ENCODE results near the gene OTUD4.
"Not testable (repeated sequence)": the region's sequence is repeated elsewhere in the genome, so short reads cannot be mapped to it uniquely, and the experiment has no call there.

Gene OTUD4

DNA sequence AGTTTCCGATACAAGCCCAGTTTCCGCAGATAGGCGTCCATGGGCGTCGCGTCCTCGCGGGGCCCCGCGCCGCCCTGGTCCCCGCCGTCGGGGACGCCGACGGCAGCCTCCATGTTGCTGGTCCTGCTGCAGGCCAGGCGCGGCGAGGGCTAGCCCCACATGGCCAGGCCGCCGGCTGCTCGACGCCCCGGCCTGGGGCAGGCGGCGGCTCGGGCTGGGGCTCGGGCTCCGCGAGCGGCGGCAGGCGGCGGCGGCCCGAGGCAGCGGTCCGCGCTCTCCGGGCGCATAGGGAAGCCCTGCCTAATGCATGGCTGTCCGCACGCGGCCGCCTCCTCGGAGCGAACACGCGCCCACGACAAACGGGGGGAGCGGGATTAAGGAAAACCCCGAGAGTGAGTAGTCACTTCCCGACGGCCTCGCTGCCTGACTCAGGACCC, 510 bp downstream of the OTUD4 start:
- in situ Hi-C loops (cut with HindIII; ENCODE audit: low sequenced_read_pairs) = loop anchor here (5.0 kb wide), 1 partner anchor 63 kb away; no protein-coding TSS in a partner anchor

DNA sequence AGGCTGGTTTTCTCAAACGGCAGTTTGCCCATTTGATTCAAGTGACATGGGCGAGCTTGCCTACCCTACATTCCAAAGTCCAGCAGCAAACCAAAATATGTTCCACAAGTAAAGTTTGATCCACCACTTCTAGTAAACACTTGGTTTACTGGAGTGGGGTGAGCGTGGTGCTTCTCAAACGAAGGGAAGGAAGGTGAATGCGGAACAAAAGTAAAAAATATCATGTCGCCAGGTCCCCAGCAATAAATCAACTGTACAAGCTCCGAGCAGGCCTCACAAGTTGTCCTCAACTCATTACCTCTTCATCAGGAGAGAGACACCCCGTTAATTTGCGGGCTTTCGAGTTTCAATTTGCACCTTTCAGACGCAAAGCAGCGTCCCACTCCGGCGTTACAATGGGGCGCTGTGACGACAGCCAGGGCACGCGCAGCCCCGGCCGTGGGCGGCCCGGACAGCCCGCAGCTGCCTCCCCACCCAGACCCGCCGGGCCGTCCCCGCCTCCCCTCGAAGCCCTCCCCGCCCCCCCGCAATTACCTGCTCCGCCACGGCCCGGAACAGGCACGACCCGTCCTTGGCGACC, 1.0 kb downstream of the OTUD4 start:
- in situ Hi-C loops (cut with HindIII; ENCODE audit: low sequenced_read_pairs) = loop anchor here (5.0 kb wide), 1 partner anchor 62 kb away; no protein-coding TSS in a partner anchor

DNA sequence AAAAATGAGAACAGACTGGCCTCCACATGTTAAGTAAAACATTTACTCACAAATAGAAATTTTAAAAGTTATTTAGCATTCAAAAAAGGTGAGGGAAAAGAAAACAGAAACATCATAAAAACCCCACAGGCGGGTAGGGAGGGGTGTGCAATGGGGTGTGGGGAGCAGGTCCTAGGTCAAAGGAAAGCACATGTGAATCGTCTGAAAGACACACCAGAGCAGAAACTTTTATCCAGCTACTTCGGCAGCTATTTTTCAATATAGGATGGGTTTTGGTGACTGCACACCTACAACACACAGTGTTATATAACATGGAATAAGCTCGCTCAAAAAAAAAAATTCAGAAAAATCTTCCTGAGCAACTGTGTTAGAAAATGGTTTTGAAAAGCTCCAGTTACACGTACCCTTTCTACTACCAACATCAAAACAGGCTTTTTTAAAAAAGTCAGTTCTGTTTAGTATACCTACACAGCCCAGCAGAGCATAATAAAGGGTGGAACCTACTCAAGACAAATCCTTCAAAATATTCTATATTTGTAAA, 1.6 kb downstream of the OTUD4 start:
- in situ Hi-C loops (cut with HindIII; ENCODE audit: low sequenced_read_pairs) = loop anchor here (5.0 kb wide), 1 partner anchor 62 kb away; no protein-coding TSS in a partner anchor

DNA sequence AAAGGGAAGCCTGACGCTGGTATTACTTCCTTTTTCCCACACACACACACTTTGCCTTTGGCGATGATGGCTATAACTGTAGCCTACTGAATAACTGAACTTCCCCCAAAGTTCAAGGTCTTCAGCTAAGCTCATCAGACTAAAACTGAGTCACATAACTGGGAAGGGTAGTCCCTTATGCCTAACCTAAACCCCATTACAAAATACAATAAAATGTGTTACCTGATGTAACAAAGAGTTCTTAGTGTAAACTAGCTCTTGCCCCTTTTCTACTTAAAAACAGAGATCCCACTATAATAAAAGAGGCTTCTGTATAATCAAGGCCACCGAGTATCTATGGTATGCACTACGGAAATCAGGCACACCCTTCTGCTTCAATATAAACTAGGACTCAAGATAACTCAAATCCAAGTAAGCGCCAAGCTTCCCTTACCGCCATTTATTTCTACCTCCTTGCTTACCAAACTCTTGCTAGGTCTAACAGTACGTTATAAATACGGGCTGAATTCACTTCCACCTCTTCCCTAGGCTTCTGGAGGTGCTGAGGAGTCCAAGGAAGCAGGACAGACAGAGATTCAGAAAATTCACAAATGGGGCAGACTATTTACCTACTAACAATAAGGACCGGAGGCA, 2.4 kb downstream of the OTUD4 start:
- in situ Hi-C loops (cut with HindIII; ENCODE audit: low sequenced_read_pairs) = loop anchor here (5.0 kb wide), 1 partner anchor 61 kb away; no protein-coding TSS in a partner anchor

DNA sequence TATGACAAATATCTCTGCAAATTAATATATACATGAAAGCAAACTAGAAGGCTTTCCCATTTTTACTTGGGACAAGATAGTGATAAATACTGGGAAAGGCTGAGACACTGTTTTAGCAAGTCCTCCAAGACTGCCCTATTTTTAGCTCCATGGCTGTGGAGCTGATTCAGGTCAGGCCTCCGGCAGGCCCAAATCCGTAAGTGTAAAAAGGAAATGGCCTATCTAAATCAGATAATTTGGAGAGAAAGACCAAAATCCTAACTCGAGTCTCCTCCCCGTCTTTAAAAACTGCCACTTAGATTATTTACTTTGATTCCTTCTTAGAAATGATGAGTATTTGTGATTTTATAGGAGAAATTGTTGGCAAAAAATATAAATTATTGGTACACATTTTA, 2.9 kb downstream of the OTUD4 start:
- in situ Hi-C loops (cut with HindIII; ENCODE audit: low sequenced_read_pairs) = loop anchor here (5.0 kb wide), 1 partner anchor 60 kb away; no protein-coding TSS in a partner anchor

- in situ Hi-C loops (cut with HindIII; ENCODE audit: low sequenced_read_pairs) = loop anchor here (5.0 kb wide), 1 partner anchor 60 kb away; no protein-coding TSS in a partner anchor
These were observed 3.6 kb downstream of the OTUD4 start for GRCh38 chr4:145176641-145177432.

DNA sequence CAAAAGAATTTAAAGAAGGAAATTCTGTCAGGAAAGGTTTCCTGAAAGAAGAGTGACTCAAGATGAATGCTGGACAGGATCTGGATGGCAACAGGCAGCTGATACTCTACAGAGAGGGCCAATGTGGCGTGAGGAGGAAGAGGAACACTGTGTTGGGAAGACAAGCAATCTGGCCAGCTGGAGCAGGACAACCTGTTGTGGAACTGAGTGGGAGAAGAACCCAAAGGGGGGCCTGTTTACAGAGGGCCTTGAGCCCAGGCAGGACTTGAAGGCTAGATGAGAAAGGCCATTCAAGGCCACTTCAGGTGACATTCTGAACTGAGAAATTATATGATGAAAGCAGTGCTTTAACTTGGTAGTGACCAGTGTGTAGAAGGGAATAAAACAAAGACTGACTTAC, 8.5 kb downstream of the OTUD4 start:
- in situ Hi-C loops (cut with HindIII; ENCODE audit: low sequenced_read_pairs) = no loop called here

GRCh38 chr4:145170223-145170622, 10.2 kb downstream of the OTUD4 start:
- in situ Hi-C loops (cut with HindIII; ENCODE audit: low sequenced_read_pairs) = no loop called here

DNA sequence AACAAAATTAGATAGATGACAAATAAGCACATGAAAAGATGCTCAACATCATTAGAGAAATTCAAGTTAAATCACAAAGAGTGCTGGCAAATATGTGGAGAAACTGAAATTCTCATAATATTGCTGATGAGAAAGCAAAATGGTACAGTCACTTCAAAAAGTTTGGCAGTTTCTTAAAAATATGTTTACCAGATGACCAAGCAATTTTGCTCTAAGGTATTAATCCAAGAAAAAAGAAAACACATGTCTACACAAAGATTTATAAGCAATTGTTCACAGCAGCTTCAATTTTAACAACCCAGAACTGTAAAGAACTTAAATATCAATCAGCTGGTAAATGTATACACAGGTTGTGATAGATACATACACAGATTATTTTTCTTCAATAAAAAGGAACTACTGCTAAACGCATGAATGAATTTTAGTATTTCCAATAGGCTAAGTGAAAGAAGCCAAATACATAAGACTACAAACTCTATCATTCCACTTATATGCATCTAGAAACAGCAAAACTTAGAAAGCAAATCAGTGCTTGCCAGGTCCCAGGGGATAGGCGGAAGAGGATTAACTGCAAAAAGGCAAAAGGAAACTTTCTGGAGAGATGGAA, 11.7 kb downstream of the OTUD4 start:
- in situ Hi-C loops (cut with HindIII; ENCODE audit: low sequenced_read_pairs) = no loop called here

DNA sequence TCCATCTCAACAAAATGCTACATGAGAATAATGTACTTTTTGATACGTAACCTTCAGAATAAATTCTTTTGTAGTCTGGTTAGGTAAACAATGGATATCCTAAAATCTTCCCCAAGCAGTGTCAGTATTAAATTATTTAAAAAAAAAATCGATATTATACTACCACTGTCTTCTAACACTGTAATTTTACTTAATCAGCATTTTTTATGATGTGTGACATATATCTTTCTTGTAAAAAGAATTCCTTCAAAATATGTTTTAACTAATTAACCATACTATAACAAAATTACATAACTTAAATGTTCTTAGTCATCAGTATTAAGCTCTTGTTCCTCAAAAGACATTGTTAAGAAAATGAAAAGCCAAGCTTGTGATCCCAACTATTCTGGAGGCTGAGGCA, 12.5 kb downstream of the OTUD4 start:
- in situ Hi-C loops (cut with HindIII; ENCODE audit: low sequenced_read_pairs) = no loop called here

DNA sequence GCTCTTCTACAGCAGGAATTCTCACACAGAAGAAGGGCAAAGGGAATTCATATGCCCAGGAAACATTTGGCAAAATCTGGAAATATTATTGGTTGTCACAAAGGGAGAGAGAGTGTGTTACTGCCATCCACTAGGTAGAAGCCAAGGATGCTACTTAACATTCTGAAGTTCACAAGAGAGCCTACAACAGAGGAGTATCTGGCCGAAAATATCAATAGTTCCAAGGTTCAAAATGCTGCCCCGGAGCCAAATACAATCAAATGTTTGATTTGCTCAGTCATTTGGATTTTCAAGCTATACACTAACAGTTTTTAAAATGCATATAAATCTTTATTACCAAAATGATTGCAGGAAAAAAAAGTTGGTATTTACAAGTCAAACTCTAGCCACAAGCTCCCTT, 18.8 kb downstream of the OTUD4 start:
- in situ Hi-C loops (cut with HindIII; ENCODE audit: low sequenced_read_pairs) = no loop called here

DNA sequence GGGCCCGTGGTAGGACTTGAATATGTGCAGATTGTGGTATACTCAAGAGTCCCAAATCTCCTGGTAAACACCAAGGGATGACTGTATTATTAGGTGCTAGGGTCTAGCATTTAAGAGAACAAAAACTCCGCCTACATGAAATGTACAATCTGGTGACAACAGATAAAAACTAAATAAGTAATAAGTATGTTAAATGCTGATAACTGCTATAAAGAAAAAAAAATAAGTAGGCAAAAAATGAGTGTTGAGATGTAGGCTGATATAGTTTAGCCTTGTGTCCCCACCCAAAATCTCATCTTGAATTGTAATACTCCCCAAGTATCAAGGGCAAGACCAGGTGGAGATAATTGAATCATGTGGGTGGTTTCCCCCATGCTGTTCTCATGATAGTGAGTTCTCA, 23.4 kb downstream of the OTUD4 start:
- in situ Hi-C loops (cut with HindIII; ENCODE audit: low sequenced_read_pairs) = no loop called here

- in situ Hi-C loops (cut with HindIII; ENCODE audit: low sequenced_read_pairs) = no loop called here
These were observed 25.0 kb downstream of the OTUD4 start for GRCh38 chr4:145155268-145155870.

DNA sequence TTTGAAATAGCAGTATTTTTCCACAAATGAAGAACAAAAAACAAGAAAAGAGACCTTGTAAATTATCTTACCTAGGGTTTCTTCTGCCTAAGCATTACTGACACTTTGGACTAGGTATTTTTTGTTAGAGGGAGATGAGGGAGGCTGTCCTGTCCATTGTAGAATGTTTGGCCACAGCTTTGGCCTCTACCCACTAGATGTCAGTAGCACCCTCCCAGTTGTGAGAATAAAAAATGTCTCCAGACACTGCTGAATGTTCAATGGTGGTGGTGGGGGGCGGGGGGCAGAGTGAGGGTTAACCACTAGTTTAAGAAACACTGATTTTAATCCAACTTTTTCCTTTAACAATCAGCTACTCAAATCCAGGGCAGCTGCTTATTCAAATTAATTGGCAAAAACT, 25.8 kb downstream of the OTUD4 start:
- in situ Hi-C loops (cut with HindIII; ENCODE audit: low sequenced_read_pairs) = no loop called here

DNA sequence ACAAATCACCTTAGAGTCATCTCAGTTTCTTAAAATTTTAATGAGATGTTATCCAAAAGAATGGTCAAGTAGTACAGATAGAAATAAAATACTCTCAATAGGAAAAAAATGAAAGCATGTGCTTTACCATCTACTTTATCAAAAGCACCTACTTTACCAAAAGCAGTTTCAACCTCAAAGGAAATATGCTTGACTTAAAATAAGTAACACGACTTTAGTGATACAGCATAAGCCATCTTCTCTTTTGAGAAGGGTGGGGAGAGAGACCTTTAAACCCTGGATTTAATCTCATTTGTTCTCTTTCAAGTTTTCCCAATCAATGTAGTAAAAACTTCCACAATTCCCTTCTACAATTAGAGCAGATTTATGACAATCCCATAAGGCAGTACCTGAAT, 26.5 kb downstream of the OTUD4 start:
- in situ Hi-C loops (cut with HindIII; ENCODE audit: low sequenced_read_pairs) = no loop called here

DNA sequence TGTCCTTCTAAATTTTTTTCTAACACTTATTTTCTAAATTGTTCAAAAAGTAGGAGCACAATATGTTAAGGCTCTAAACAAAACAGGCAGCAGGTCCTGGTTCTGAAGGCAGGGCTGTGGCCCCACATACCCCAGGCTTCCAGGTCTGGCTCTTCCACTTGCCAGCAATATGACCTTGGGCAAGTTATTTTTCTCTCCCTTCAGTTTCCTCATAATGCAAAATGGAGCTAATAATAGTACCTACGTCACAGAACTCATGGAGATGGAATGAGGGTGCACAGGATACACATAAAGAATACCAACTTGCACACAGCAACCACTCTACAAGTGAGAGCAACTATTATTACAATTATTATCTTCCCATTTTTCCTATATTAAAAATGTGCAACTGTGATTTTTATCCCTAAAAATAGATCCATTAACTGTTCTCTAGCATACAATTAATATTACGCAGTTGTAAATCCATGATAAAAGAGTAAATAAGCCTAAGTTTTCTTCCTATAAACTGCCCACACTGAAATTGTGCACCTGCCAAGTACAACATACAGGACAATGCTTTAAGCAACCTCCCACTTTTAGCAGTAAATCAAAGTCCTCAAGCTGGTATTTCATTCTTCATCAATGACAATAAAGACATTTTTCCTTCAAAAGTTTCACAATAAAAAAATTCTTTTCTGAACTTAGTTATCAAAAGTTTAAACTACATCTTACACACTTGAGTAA, 27.0 kb downstream of the OTUD4 start:
- in situ Hi-C loops (cut with HindIII; ENCODE audit: low sequenced_read_pairs) = no loop called here

- in situ Hi-C loops (cut with HindIII; ENCODE audit: low sequenced_read_pairs) = no loop called here
These were observed 31.4 kb downstream of the OTUD4 start for GRCh38 chr4:145148980-145149379.

- in situ Hi-C loops (cut with HindIII; ENCODE audit: low sequenced_read_pairs) = not testable (repeated sequence)
These were observed 44.2 kb downstream of the OTUD4 start for GRCh38 chr4:145136219-145136618.

DNA sequence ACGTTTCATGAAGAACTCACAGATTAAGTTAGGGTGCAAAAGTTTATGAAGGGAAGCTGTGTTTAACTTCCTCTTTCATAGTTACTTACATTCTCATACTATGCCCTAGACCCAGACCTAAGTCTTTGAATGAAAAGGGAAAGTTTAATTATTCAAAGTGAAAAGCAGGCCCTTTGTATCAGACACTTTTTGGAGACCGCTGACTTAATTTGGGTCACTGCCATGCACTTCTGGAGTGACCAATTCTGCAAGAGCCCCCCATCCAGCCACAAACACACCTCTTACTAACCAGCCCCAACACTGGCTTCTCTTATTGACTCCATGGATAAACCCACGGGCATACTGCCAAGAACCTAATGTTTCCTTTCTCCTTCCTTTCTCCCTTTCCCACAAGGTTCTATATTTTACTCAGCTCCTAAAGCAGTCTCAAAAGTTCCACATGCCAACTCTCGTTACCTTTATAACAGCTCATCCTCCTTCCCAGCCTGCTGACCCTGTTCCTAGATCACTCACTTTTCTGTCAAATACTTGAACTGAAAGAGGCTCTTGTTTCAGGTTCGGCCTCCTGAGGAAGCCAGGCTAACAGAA, 47.8 kb downstream of the OTUD4 start:
- in situ Hi-C loops (cut with HindIII; ENCODE audit: low sequenced_read_pairs) = no loop called here

- in situ Hi-C loops (cut with HindIII; ENCODE audit: low sequenced_read_pairs) = no loop called here
These were observed 48.5 kb downstream of the OTUD4 start for GRCh38 chr4:145131848-145132247.
